Measurements from ENCODE around the gene ZCCHC7. TPM values are rescaled to one million over a fixed set of nuclear protein-coding genes. Genes with fewer than 3 reads are reported as not detected.

The ZCCHC7 gene
- total RNA-seq, 1 donor: 32.6 TPM

- no peaks in the 10 kb centered on the region for H3K9me3 ChIP-seq (ENCODE audit: low read depth, low read length)
- H4K20me1 ChIP-seq (ENCODE audit: insufficient read depth, low read length): no peaks in the 10 kb centered on the region
- peaks cover 8% of the 10 kb centered on the region for H3K4me1 ChIP-seq (ENCODE audit: insufficient read depth, low read length)
- no peak overlapping the region for H3K4me3 ChIP-seq (ENCODE audit: insufficient read depth, low read length)
- H3K27ac ChIP-seq (ENCODE audit: low read depth, low read length): no peak overlapping the region
- no peaks in the 10 kb centered on the region for H3K27me3 ChIP-seq (ENCODE audit: insufficient read depth, low read length)
- peak; percentile 46 for TF ChIP-seq CTCF (IDR thresholded peaks at IDR 0.05; ENCODE audit: extremely low read depth, low read depth, low read length)
- no peak overlapping the region for H2AFZ ChIP-seq (ENCODE audit: low read length)
- DNase-seq (ENCODE audit: insufficient read length, low spot score, missing footprints): no peak
- no peaks in the 10 kb centered on the region for H3K79me2 ChIP-seq (ENCODE audit: insufficient read depth, low read length)
- no peak overlapping the region for H3K4me2 ChIP-seq (ENCODE audit: insufficient read depth, low read length)
- H3K36me3 ChIP-seq (ENCODE audit: insufficient read depth, low read length): peaks cover 12% of the 10 kb centered on the region
These were observed 188.8 kb downstream of the ZCCHC7 start for GRCh38 chr9:37309136-37309535.

- Histone ChIP-seq H3K27ac (ENCODE audit: low read depth, low read length) (peak overlapping the region; percentile 92), H3K4me2 (ENCODE audit: insufficient read depth, low read length) (peak overlapping the region; percentile 74), H3K36me3 (ENCODE audit: insufficient read depth, low read length) (no peaks in the 10 kb centered on the region), H3K79me2 (ENCODE audit: insufficient read depth, low read length) (no peaks in the 10 kb centered on the region), H2AFZ (ENCODE audit: low read length) (no peak overlapping the region), H3K9me3 (ENCODE audit: low read depth, low read length) (no peaks in the 10 kb centered on the region), H3K4me1 (ENCODE audit: insufficient read depth, low read length) (peaks cover 8% of the 10 kb centered on the region), H3K4me3 (ENCODE audit: insufficient read depth, low read length) (peak overlapping the region; percentile 43), H3K27me3 (ENCODE audit: insufficient read depth, low read length) (no peaks in the 10 kb centered on the region), H4K20me1 (ENCODE audit: insufficient read depth, low read length) (no peaks in the 10 kb centered on the region)
- TF ChIP-seq CTCF (IDR thresholded peaks at IDR 0.05; ENCODE audit: extremely low read depth, low read depth, low read length): no peak
- peak; percentile 85 for DNase-seq (ENCODE audit: insufficient read length, low spot score, missing footprints)
These were observed 191.7 kb downstream of the ZCCHC7 start for GRCh38 chr9:37311938-37312708.

GRCh38 chr9:37324261-37324683 lies 203.9 kb downstream of the ZCCHC7 start:
- H3K4me2 ChIP-seq (ENCODE audit: insufficient read depth, low read length): no peak overlapping the region
- no peak for DNase-seq (ENCODE audit: insufficient read length, low spot score, missing footprints)
- H3K79me2 ChIP-seq (ENCODE audit: insufficient read depth, low read length): no peaks in the 10 kb centered on the region
- no peak for TF ChIP-seq CTCF (IDR thresholded peaks at IDR 0.05; ENCODE audit: extremely low read depth, low read depth, low read length)
- no peaks in the 10 kb centered on the region for H3K27me3 ChIP-seq (ENCODE audit: insufficient read depth, low read length)
- H3K36me3 ChIP-seq (ENCODE audit: insufficient read depth, low read length): peaks cover 4% of the 10 kb centered on the region
- H4K20me1 ChIP-seq (ENCODE audit: insufficient read depth, low read length): no peaks in the 10 kb centered on the region
- no peaks in the 10 kb centered on the region for H3K9me3 ChIP-seq (ENCODE audit: low read depth, low read length)
- no peak overlapping the region for H3K27ac ChIP-seq (ENCODE audit: low read depth, low read length)
- no peak overlapping the region for H3K4me3 ChIP-seq (ENCODE audit: insufficient read depth, low read length)
- no peaks in the 10 kb centered on the region for H3K4me1 ChIP-seq (ENCODE audit: insufficient read depth, low read length)
- no peak overlapping the region for H2AFZ ChIP-seq (ENCODE audit: low read length)

GRCh38 chr9:37324691-37325490 lies 204.5 kb downstream of the ZCCHC7 start:
- H3K27ac ChIP-seq (ENCODE audit: low read depth, low read length): no peak overlapping the region

More at GRCh38 chr9:37324691-37325490, 204.5 kb downstream of the ZCCHC7 start:
- no peaks in the 10 kb centered on the region for H3K9me3 ChIP-seq (ENCODE audit: low read depth, low read length)
- H3K79me2 ChIP-seq (ENCODE audit: insufficient read depth, low read length): no peaks in the 10 kb centered on the region
- peak; percentile 4 for DNase-seq (ENCODE audit: insufficient read length, low spot score, missing footprints)
- no peak overlapping the region for H3K4me2 ChIP-seq (ENCODE audit: insufficient read depth, low read length)
- no peaks in the 10 kb centered on the region for H3K4me1 ChIP-seq (ENCODE audit: insufficient read depth, low read length)
- H3K36me3 ChIP-seq (ENCODE audit: insufficient read depth, low read length): no peaks in the 10 kb centered on the region
- no peak overlapping the region for H3K4me3 ChIP-seq (ENCODE audit: insufficient read depth, low read length)
- H2AFZ ChIP-seq (ENCODE audit: low read length): no peak overlapping the region
- H3K27me3 ChIP-seq (ENCODE audit: insufficient read depth, low read length): no peaks in the 10 kb centered on the region
- no peak for TF ChIP-seq CTCF (IDR thresholded peaks at IDR 0.05; ENCODE audit: extremely low read depth, low read depth, low read length)
- no peaks in the 10 kb centered on the region for H4K20me1 ChIP-seq (ENCODE audit: insufficient read depth, low read length)
